BLaER1 treated with 17β-estradiol and CSF1 and Interleukin-3, amounts not matched to agents 10 nM and 100 nM (cell line): ENCODE results near the gene EXTL2.
"Not testable (repeated sequence)": the region's sequence is repeated elsewhere in the genome, so short reads cannot be mapped to it uniquely, and the experiment has no call there.

Experiments used
- H3K27ac ChIP-seq, 11 experiments: shearing (Covaris generic); formaldehyde crosslinking; 2 replicates each; pipeline ENCODE4 v1.8.1; 2022
- H3K27me3 ChIP-seq, 11 experiments: shearing (Covaris generic); formaldehyde crosslinking; 2 replicates each; pipeline ENCODE4 v1.8.1; 2022
- H3K36me3 ChIP-seq, 11 experiments: shearing (Covaris generic); formaldehyde crosslinking; 2 replicates each; pipeline ENCODE4 v1.8.1; 2022
- H3K4me1 ChIP-seq, 10 experiments: shearing (Covaris generic); formaldehyde crosslinking; 2 replicates each; pipeline ENCODE4 v1.8.1; 2022
- H3K4me2 ChIP-seq, 11 experiments: shearing (Covaris generic); formaldehyde crosslinking; 2 replicates each; pipeline ENCODE4 v1.8.1; 2022
- H3K4me3 ChIP-seq, 10 experiments: shearing (Covaris generic); formaldehyde crosslinking; 2 replicates each; pipeline ENCODE4 v1.8.1; 2022
- H3K9ac ChIP-seq, 11 experiments: shearing (Covaris generic); formaldehyde crosslinking; 2 replicates each; pipeline ENCODE4 v1.8.1; 2022
- H3K9me3 ChIP-seq, 11 experiments: shearing (Covaris generic); formaldehyde crosslinking; replicated peaks in 1 of 11; 2 replicates each; pipeline ENCODE4 v1.8.1; 2022
- H4K20me1 ChIP-seq, 11 experiments: shearing (Covaris generic); formaldehyde crosslinking; 2 replicates each; pipeline ENCODE4 v1.8.1; 2022
- Cebpa-rat ChIP-seq, 11 experiments: shearing (Covaris generic); IDR thresholded peaks; 2 replicates each; pipeline ENCODE4 v1.8.1; 2022

EXTL2 gene

DNA sequence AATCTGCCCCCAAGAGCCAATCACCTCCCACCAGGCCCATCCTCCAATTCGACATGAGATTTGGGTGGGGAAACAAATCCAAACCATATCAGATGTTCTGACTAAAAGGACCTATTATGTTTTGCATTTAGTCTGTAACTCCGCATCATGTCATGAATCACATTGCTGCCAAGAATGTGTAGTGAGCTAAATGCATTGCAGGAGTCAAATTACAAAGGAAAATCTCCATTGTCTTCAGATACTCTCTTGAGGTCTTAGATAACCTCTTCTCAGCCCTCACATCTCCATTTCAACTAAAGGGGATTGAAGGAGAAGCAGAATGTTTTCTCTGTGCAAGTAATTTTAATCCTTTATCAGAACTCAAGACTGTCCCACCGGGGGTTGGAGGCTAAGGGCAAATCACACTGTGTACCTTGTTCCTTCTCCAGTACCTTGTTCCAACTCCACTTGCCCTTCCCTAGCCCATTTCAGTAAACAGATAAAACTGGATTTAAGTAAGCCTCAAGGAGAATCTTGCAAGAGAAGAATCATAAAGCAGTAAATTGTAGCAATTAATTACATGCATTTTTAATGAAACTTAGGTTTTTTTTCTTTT, 34.1 kb downstream of the EXTL2 start:
- Histone ChIP-seq H3K27ac (no peak overlapping the region), H3K9ac (no peak overlapping the region), H4K20me1 (no peaks in the 10 kb centered on the region), H3K4me1 (no peaks in the 10 kb centered on the region), H3K9me3 (no peaks in the 10 kb centered on the region), H3K4me3 (no peak overlapping the region), H3K27me3 (no peaks in the 10 kb centered on the region), H3K4me2 (no peak overlapping the region), H3K36me3 (no peaks in the 10 kb centered on the region)
- TF ChIP-seq Cebpa-rat (IDR thresholded peaks at IDR 0.05) = no peak

DNA sequence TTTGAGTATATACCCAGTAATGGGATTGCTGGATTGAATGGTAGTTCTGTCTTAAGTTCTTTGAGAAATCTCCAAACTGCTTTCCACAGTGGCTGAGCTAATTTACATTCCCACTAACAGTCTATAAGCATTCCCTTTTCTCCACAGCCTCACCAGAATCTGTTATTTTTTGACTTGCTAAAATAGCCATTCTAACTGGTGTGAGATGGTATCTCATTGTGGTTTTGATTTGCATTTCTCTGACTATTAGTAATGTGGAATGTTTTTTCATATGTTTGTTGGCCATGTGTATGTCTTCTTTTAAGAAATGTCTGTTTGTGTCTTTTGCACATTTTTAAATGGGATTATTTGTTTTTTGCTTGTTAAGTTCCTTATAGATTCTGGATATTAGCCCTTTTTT, 39.5 kb downstream of the EXTL2 start:
- H4K20me1 ChIP-seq, H3K4me1 ChIP-seq, H3K4me2 ChIP-seq, H3K9me3 ChIP-seq, H3K27ac ChIP-seq, H3K4me3 ChIP-seq, H3K27me3 ChIP-seq, H3K36me3 ChIP-seq, H3K9ac ChIP-seq: not testable (repeated sequence)

DNA sequence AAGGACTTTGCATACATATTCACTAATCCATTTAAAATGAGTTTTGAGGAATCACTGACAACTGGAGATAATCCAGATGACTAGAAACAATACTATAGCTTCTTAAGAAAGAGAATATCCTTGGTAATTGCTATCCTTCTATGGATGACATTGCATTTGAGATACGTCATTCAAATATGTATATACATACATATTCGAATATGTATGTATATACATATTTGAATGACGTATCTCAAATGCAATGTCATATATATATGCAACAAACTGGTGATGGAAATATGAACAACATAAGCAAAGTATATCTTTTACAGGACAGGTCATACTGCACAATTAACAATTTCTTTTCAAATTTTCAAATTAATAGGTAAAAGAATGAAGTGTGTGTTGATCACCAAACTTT, 41.7 kb downstream of the EXTL2 start:
- Histone ChIP-seq H4K20me1 (no peaks in the 10 kb centered on the region), H3K4me1 (no peaks in the 10 kb centered on the region), H3K9me3 (no peaks in the 10 kb centered on the region), H3K4me3 (no peak overlapping the region), H3K4me2 (no peak overlapping the region), H3K27me3 (no peaks in the 10 kb centered on the region), H3K36me3 (no peaks in the 10 kb centered on the region), H3K9ac (no peak overlapping the region), H3K27ac (no peak overlapping the region)
- TF ChIP-seq Cebpa-rat (IDR thresholded peaks at IDR 0.05) = no peak

DNA sequence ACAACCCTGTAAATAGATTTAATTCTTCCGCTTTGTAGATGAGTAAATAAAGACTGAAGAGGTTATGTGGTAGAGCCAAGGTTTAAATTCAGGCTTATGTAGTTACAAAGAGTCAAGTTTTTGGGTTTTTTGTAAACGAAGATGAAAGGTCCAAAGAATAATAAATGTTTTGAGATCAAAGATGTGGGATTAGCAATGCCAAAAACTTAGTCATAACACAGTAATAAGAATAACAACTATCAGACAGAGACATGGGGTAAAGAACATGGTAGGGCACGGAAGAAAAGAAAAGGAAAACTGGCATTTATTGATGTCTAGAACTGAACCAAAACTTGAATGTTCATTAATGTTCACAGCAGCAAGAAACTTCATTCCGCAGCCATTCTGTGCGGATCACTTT, 42.9 kb downstream of the EXTL2 start:
- no peak overlapping the region for H3K4me3 ChIP-seq
- TF ChIP-seq Cebpa-rat (IDR thresholded peaks at IDR 0.05) = no peak
- no peaks in the 10 kb centered on the region for H3K4me1 ChIP-seq
- H3K4me2 ChIP-seq = no peak overlapping the region
- no peaks in the 10 kb centered on the region for H3K27me3 ChIP-seq
- H3K9ac ChIP-seq = no peak overlapping the region
- no peak overlapping the region for H3K27ac ChIP-seq
- no peaks in the 10 kb centered on the region for H3K36me3 ChIP-seq
- H4K20me1 ChIP-seq = no peaks in the 10 kb centered on the region
- H3K9me3 ChIP-seq = no peaks in the 10 kb centered on the region

DNA sequence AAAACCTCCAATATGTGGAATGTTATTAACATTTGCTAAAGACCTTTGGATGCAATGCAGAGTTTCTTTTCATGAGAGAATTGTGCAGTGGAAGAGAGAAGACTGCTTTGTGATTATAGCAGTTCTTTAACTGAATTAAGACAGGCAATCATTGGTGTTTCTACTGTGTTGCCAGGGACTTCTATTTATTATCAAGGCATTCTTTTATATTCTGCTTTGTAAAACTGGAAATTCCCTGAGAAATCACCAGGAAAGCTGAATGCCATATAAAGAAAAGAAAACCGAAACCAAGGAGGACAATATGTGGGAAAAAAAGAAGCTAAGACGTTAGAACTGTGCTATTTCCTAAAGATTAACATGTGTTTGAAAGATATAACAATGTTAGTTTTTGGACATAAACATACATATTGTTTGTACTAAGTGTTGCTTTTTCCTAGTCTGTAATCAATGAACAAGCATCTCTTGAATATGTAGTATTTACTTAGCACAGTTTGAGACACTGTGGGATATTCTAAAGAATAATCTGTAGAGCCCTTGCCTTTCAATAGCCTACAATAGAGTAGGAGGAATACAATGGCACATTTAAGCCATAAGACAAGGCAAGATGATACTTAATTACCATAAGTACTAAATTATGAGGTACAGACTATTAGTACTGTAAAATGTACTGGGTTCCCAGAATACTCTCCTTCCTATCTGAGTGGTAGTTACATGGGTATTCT, 47.1 kb downstream of the EXTL2 start:
- Histone ChIP-seq H3K27ac (no peak overlapping the region; a peak in 1 of 22 replicates), H3K4me1 (no peaks in the 10 kb centered on the region), H3K4me3 (no peak overlapping the region), H4K20me1 (no peaks in the 10 kb centered on the region), H3K9ac (no peak overlapping the region), H3K27me3 (no peaks in the 10 kb centered on the region), H3K9me3 (no peaks in the 10 kb centered on the region), H3K36me3 (no peaks in the 10 kb centered on the region), H3K4me2 (peak overlapping the region in 2 of 11 experiments; percentile 52; a peak in 4 of 22 replicates)
- TF ChIP-seq Cebpa-rat (IDR thresholded peaks at IDR 0.05) = no peak

DNA sequence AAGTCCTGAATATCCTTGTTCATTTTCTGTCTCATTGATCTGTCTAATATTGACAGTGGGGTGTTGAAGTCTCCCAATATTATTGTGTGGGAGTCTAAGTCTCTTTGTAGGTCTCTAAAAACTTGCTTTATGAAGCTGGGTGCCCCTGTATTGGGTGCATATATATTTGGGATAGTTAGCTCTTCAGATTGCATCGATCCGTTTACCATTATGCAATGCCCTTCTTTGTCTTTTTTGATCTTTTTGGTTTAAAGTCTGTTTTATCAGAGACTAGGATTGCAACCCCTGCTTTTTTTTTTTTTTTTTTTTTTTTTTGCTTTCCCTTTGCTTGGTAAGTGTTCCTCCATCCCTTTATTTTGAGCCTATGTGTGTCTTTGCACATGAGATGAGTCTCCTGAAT, 51.5 kb downstream of the EXTL2 start:
- not testable (repeated sequence) for H3K36me3 ChIP-seq, H3K4me1 ChIP-seq, H3K9me3 ChIP-seq, H3K4me3 ChIP-seq, H3K4me2 ChIP-seq, H3K27ac ChIP-seq, H3K27me3 ChIP-seq, H3K9ac ChIP-seq, H4K20me1 ChIP-seq

DNA sequence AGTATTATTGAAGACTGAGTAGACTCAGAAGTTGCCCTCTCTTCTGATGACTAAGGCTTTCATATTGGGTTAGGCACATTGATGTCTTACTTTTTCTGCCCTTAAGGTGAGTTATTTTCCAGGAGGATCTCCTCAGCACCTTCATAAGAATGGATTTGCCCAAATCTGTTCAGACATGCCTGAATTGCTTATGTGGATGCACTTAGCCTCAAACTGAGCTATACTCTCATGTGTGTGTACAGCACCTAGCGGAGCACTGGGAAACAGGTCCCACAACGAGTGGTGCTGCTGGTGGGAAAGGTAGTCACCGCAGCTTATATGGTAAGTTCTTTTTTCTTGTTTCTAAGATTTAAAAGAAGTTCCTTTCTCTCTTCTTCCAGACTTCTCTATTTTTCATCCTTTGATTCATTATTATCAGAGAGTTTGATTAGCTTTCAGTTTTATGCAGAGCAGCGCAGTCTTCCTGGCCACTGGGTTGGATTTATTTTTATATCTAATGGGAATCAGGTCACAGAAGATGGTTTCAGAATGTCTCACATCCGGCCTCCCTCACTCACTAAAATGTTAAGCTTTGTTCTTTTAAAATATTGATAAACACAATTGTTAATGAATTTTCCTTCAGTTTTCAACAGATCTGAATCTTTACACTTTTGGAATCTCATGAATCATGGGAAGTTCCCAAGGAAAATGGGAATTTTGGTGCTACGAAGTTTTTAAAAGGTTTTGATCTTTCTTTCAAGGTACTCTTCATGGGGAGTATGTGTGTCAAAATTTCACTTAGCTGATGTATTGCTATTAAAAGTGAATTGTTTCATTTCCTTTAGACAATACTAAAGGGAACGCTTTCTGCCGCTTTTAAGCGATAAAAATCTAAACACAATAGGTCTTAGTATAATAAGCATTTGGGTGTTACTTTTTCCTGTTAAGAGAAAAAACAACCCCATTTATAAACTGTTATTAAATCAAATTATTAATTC, 58.5 kb downstream of the EXTL2 start:
- Histone ChIP-seq H3K4me3 (no peak overlapping the region), H3K4me1 (no peaks in the 10 kb centered on the region), H3K9ac (no peak overlapping the region), H3K9me3 (peaks cover 0 to 18% (median 0%) of the 10 kb centered on the region in 11 experiments; a peak in 6 of 22 replicates), H3K36me3 (no peaks in the 10 kb centered on the region), H3K27ac (no peak overlapping the region), H4K20me1 (no peaks in the 10 kb centered on the region), H3K27me3 (no peaks in the 10 kb centered on the region), H3K4me2 (no peak overlapping the region)
- no peak for TF ChIP-seq Cebpa-rat (IDR thresholded peaks at IDR 0.05)

DNA sequence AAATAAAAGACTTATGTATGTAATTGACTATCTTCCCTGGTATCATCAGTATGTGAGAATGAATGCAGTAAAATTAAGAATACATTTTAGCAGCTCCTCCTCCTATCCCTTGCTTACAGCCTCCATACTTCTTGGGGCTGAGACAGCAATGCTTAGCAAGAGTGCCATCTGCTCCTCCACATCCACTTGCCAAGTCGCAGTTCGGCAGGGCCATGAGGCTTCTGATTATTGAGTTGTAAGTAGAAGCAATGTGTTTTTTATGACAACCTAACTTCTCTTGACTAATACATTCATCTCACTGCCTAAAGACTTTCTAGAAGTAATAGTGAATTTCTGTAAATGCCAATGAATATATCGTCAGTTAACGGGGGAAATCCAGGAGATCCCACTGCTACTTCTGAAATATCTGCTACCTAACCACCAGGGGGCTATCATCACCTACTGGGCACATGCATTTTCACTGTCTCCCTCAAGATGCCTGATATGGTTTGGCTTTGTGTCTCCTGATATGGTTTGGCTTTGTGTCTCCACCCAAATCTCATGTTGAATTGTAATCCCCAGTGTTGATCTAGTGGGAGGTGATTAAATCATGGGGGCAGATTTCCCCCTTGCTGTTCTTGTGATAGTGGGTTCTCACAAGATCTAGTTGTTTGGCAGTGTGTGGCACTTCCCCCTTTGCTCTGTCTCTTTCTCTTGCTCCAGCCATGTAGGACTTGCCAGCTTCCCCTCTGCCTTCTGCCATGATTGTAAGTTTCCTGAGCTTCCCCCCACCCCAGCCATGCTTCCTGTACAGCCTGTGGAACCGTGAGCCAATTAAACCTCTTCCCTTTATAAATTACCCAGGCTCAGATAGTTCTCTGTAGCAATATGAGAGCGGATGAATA, 59.6 kb downstream of the EXTL2 start:
- Histone ChIP-seq H4K20me1 (no peaks in the 10 kb centered on the region), H3K4me2 (no peak overlapping the region), H3K27ac (no peak overlapping the region), H3K9ac (no peak overlapping the region), H3K9me3 (peaks cover 0 to 15% (median 0%) of the 10 kb centered on the region in 11 experiments; a peak in 4 of 22 replicates), H3K27me3 (no peaks in the 10 kb centered on the region), H3K36me3 (no peaks in the 10 kb centered on the region), H3K4me1 (no peaks in the 10 kb centered on the region), H3K4me3 (no peak overlapping the region)
- no peak for TF ChIP-seq Cebpa-rat (IDR thresholded peaks at IDR 0.05)
